Measurements from ENCODE around the gene SS18L1.

SS18L1 gene

DNA sequence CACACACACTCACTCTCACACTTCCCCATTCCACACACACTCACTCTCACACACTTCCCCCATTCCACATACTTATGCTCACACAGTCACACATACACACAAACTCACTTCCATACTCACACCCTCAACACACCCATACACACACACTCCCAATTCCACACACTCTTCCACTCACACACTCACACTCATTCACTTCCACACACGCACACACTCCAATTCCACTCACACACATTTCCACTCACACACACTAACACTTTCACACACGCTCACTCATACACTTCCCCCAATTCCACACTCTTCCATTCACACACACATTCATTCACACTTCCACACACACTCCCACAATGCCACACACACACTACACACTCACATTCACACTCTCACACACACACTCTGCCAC, 86.7 kb downstream of the SS18L1 start:
- DNase-seq = no peak

GRCh38 chr20:62230696-62231095, 87.1 kb downstream of the SS18L1 start:
- no peak for DNase-seq

GRCh38 chr20:62231292-62231691, 87.7 kb downstream of the SS18L1 start:
- no peak for DNase-seq

Data from CD4-positive, alpha-beta T cell treated with Interleukin-1 beta for 1 hour (primary cell).